ENCODE results near the gene CHRM4.
"Not testable (repeated sequence)": the region's sequence is repeated elsewhere in the genome, so short reads cannot be mapped to it uniquely, and the experiment has no call there.

The CHRM4 gene

DNA sequence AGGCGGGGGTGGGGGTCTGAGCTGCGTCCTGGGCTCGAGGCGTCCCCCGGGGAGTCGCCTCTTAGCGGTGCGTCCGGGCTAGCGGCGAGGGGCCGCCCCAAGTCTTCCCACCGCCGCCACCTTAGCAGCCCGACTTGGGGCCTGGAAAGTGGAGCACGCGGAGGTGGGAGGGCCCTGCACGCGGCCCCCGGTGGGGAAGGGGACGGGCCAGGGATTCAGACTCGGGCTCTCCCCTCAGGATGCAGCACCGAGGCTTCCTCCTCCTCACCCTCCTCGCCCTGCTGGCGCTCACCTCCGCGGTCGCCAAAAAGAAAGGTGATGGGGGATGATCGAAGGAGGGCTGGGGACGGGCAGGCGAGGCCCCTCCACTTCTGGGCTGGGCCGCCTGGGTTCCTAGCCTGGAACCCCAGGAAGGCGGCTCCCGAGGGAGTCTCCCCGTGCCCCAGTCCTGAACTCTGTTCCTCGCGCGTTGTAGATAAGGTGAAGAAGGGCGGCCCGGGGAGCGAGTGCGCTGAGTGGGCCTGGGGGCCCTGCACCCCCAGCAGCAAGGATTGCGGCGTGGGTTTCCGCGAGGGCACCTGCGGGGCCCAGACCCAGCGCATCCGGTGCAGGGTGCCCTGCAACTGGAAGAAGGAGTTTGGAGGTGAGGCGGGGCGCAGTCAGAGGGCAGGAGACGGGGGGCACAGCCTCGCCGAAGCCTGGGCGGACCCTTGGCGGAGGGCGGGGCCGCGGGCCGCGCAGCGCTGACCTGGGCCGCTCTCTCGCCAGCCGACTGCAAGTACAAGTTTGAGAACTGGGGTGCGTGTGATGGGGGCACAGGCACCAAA, 9.5 kb downstream of the CHRM4 start:
- DNase-seq = no peak

DNA sequence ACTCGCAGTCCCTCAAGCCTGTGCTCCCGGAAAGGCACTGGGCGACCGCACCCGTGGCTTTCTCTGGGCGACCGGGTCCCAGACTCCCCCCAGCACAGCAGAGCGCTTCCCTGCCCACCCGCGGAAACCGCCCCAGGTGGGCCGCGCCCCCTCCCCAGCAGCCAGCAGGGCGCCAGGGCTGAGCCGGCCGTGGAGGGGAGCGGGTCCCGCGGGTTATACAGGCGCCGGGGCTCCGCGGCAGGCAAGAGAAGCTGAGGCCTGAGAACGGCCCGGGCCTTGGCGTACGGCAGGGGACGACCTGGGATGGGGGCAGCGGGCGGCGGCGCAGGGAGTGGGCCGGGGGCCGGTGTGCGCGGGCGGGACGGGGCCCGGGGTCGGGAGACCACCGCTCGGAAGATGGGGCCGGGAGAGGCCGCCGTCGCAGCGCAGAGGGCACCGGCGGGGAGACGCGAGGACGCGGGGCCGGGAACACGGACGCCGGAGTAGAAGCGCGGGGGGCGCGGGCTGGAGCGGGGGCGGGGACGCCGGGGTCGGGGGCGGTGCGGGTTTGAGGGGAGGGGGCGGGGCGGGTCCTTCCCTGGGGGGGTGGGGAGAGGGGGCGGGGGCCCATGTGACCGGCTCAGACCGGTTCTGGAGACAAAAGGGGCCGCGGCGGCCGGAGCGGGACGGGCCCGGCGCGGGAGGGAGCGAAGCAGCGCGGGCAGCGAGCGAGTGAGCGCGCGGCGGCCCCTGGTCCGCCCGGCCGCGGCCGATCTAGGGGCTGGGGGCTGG, 10.3 kb downstream of the CHRM4 start, which contains the start of gene MDK:
Gene MDK (plus strand): TSS at position 622 of the 771 bp plus-strand sequence. CDS start 389 bp downstream, outside the sequence.
- no peak for DNase-seq

DNA sequence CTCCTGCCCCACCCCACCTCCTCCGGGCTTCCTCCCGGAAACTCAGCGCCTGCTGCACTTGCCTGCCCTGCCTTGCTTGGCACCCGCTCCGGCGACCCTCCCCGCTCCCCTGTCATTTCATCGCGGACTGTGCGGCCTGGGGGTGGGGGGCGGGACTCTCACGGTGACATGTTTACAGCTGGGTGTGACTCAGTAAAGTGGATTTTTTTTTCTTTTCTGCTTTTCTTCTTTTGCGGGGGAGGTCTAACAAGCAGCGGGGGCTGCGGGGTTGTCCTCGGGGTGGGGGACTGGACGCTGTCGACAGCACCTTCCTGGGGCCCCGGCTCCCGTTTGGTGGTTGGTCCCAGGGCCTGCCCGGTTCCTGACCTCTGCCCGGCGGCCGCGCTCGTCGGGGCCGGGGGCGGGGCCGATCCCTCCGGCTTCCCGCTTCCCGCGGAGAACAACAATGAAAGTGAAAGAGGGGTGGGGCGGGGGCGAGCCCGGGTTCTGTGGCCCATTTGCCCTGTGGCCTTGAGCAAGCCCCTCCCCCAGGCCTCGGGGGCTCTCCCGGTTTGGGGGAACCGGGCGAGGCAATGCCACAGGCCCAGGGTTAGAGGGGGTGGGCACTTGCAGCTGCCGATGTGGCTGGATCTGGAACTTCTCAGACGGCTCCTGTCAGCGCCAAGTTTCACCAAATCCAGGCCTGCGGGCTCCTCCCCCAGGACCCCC, 11.1 kb downstream of the CHRM4 start:
- peak; percentile 54 for DNase-seq

DNA sequence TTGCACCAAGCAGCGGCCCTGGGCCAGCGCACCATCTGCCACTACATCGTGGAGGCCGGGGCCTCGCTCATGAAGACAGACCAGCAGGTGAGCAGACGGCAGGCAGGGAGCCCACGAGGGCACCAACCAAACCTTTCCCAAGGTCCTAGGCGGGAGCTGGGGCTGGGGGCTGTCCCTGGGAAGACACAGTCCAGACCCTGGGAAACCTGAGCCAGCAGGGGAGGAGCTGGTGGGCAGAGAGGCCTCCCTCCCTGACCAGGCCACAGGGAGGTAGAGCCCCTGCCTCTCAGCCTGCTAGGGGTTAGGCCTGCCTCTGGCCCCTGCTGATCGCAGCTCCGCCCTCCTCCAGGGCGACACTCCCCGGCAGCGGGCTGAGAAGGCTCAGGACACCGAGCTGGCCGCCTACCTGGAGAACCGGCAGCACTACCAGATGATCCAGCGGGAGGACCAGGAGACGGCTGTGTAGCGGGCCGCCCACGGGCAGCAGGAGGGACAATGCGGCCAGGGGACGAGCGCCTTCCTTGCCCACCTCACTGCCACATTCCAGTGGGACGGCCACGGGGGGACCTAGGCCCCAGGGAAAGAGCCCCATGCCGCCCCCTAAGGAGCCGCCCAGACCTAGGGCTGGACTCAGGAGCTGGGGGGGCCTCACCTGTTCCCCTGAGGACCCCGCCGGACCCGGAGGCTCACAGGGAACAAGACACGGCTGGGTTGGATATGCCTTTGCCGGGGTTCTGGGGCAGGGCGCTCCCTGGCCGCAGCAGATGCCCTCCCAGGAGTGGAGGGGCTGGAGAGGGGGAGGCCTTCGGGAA, 11.9 kb downstream of the CHRM4 start:
- not testable (repeated sequence) for DNase-seq

DNA sequence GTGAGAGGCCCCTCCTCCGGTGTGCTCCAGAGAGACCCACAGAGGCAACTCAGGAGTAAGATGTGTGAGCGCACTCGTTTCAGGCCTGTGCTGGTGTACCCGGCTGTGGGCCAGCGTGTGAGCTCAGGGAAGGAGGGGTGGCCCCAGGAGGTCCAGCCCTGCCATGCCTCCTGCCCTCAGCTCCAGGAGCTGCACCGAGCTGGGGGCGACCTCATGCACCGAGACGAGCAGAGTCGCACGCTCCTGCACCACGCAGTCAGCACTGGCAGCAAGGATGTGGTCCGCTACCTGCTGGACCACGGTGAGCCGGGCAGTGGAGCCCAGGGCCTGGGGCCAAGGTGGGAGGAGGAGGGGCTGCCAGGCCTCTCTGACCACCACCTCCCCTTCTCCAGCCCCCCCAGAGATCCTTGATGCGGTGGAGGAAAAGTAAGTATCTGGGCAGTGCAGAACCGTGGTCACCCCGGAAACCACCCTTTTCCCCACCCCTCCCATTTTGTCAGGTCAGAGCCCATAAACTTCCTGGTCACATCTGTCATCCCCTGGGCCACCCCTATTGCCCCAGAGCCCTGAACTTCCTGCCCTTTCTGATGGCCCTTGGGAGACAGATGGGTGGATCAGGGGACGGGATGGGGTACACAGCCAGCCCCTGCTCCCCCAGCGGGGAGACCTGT, 12.6 kb downstream of the CHRM4 start:
- DNase-seq = no peak

DNA sequence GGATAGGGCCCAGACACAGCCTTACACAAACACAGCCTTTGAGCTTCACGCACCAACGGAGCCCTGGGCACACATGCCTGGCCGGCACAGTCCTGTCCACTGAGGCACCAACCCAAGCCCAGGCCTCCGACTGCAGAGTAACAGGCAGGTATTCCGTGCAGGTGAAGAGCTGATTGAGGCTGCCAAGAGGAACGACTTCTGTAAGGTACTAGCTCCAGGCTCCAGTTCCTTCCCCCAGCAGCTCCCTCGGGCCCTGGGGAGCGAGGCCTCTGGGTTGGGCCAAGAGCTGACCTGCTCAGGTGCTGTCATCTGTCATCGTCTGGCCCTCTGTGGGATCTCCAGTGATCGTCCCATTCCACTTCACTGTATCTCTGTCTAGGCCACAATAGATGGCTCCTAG, 13.3 kb downstream of the CHRM4 start:
- no peak for DNase-seq

DNA sequence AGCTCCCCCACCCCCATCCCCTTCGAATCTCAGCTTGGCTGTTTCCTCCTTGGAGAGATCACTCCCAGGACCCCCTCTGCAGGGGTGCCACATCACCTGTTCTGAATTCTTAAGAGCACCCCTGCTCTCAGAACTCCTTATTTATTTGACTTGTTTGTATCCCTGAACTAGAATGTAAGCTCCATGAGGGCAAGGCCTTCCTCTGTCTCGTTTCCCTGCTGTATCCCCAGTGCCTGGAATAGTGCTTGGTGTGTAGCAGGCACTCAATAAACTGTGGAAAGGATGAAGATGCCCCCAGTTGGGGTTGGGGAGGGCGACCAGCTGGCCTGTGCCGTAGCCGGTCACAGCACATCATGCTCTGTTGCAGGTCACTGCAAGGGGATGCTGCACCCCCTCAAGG, 13.7 kb downstream of the CHRM4 start:
- no peak for DNase-seq

DNA sequence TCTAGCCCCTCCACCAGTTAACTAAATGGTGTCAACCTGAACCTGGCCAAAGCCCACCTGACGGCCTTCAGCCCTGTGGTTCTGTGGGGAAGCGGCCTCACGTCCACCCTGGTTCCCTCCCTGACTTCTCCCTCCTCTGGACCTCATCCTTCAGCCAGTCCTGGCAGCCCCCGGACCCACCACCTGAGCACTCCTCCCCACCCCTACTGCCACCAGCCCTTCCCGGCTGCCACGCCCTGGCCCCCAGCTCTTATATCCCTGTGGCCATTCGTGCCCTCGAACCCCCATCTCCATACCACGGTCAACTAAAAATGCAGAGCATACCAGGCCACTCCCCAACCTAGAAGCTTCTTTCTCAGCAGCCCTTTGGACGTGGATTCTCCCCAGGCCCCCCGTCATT, 14.3 kb downstream of the CHRM4 start:
- DNase-seq = no peak

DNA sequence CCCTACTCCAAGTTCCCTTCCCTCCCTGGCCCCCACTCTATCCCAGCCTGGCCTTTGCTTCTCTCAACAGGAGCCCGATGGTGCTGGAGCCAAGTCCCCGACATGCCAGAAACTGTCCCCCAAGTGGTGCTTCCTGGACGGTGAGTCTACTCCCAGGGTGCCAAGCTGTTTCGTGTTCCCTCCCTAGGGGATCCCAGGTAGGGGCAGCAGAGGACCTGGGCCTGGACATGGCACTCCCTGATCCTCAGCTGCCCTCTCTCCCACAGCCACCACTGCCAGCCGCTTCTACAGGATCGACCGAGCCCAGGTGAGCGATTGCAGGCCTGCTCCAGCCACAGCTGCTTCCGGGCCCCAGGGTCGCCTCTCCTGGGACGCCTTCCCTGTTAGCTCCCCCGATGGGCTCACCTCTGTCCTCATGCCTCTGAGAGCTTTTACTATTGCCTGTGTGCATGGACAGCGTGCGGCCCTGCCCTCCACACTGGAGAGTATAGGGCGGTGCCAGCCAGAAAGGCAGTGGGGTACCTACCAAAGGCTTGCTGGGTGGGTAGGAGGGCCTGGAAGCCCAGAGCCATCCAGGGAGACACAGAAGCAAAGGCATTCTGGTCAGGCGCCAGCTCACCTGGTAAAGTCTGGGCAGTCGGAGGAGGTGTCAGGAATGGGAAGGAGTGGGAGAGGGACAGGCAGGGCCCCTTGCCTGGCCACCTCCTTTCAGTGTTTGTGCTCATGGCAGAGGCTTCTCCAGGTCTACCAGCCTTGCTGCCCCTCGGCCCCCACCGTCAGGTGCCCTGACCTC, 15.1 kb downstream of the CHRM4 start:
- no peak for DNase-seq

DNA sequence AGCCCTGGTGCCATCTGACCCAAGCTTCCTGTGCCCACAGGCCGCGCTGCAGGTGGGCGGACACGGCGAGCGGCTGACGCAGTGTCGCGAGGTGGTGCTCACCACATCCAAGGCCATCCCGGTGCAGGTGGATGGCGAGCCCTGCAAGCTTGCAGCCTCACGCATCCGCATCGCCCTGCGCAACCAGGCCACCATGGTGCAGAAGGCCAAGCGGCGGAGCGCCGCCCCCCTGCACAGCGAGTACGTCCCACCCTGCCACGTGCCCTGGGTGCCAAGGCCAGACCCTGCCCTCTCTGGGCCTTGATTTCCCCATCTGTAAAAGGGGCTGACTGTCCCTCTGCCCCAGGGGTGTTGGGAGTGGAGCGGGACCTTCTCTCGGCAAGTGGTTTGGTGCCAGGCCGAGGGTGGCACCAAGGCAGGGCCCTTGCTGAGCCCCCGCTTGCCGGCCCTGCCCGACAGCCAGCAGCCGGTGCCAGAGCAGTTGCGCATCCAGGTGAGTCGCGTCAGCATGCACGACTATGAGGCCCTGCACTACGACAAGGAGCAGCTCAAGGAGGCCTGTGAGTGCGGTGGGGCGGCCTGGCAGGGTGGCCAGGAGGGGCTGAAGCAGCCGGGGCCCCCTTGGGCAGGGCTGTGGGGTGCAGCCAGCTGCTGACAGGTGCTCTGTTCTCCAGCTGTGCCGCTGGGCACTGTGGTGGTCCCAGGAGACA, 16.0 kb downstream of the CHRM4 start:
- DNase-seq = no peak

DNA sequence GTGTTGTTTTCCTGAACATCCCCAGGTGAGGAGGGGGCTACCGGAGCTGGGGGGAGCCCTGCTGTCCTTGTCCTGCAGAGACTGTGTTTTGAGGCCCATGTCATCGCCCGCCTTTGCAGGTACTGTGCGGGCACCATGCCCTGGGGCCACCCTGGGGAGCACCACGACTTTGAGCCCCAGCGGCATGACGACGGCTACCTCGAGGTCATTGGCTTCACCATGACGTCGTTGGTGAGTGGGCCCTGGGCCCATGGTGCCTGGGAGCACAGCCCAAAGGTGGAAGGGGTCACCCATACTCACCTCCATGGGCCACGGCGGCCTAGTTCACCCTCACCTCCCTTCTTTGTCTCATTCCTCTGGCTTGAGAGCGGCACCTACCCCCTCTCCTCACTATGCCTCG, 16.8 kb downstream of the CHRM4 start:
- no peak for DNase-seq

DNA sequence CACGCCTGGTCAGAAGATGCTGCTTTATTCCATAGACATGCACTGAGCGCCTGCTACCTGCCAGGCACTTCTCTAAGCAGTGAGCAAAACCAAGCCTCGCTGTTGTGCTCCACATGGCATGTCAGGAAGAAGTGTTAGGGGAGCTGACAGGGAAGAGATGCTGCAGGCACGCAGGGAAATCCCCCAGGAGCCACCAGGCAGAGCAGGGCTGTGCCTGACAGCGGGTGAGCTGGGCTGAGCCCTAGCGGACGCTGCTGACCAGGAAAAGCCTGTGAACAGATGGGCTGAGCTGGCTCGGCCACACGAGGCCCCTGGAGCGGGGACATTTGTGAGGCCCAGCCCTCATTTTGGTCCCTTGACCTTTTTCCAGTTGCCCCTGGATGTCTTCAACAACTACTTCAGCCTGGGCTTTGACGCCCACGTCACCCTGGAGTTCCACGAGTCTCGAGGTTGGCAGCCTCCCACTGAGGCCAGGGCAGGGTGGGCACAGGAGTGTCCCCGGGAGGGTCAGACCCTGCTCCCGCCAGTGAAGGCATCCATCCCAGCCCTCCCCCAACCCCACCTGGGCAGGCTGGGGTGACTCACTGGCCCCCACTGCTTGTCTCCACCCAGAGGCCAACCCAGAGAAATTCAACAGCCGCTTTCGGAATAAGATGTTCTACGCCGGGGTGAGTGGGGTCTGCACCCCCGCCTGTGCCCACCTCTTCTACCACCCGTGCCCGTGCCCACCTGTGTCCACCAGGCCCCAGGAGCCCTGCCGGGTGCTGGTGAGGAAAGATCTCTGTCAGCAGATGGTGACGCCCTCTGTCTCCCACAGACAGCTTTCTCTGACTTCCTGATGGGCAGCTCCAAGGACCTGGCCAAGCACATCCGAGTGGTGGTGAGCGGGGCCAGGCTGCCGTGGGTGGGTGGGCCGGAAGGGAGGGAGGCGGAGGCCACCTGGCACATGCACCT, 17.5 kb downstream of the CHRM4 start:
- no peak for DNase-seq

DNA sequence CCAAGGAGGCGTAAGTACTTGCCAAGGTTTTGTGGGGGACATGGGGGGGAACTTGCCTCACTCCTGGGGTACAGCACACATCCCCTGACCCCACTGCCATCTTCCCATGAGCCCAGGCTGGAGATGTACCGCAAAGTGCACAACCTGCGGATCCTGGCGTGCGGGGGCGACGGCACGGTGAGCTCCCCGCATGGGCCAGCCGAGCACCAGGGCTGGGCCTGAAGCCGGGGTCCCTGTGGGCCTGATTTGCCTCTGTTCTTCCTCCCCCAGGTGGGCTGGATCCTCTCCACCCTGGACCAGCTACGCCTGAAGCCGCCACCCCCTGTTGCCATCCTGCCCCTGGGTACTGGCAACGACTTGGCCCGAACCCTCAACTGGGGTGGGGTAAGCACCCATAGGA, 19.1 kb downstream of the CHRM4 start:
- not testable (repeated sequence) for DNase-seq

DNA sequence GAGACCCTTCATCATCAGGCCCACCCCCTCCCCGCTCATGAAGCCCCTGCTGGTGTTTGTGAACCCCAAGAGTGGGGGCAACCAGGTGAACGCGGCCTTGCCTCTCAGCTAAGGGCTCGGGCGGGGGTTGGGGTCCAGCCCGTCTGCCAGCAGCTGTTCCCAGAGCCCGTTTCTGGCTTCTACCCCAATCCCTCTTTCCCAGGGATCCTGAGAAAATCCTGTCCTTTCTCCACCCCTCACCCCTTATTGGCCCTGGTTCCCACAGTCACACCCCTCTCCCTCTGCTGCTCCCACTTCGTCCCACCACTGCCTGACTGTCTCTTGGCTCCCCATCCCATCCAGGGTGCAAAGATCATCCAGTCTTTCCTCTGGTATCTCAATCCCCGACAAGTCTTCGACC, 19.5 kb downstream of the CHRM4 start:
- DNase-seq = no peak

DNA sequence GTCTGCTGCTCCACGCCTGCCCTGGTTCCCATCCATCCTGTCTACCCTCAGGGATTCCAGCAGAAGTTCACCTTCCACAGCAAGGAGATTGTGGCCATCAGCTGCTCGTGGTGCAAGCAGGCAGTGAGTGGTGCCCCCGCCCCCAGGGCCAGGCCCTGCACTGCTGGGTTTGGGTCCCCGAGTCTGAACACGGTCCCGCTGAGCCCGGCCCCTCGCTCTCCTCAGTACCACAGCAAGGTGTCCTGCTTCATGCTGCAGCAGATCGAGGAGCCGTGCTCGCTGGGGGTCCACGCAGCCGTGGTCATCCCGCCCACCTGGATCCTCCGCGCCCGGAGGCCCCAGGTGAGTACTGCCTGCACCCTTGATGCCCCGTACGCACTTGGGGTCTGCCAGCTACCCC, 20.3 kb downstream of the CHRM4 start:
- DNase-seq = not testable (repeated sequence)

DNA sequence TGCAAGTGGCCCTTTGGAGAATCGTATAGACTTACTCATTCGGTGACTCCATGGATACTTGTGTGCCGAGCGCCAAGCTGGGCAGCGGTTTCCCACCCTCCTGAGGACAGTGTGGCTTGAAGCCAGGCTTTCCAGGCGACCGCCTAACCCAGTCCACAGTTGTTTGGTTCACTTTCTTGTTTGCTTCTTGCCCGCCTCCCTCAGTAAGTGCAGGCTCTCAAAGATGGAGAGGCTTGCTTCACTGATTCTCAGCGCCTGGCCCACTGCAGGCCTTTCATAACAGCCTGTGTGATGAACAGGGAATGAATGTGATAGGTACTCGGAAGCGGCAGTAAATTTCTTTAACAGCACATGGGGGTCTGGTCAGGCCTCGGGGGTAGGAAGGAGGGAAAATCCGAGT, 21.3 kb downstream of the CHRM4 start:
- no peak for DNase-seq

DNA sequence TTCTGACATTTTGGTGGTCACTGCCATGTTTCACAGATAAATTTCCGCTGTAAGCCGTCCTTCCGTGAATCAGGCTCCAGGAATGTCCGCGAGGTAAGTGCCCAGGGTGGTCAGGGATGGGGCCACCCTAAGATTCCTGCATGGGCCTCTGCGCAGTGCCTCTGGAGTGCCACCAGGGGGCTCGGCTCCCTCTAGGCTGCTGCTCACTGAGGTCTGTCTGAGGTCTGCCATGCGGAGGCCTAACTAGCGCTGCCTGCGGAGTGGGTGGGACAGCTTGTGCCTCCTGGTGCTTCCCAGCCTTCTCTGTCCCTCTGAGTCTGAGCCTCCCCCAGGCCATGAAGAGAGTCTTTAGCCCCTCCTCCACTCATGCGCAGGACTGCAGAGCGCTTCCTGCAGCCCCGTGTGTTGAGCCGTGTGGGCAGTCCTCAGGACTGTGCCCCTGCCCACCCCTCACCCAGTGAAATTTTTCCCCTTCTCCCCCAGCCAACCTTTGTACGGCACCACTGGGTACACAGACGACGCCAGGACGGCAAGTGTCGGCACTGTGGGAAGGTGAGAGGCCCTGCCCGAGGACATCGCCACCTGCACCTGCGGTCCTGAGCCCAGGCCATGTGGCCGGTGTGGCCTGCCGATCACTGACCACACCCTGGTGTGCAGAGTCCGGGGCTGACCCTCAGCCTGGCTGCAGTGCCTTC, 22.0 kb downstream of the CHRM4 start:
- peak; percentile 61 for DNase-seq

DNA sequence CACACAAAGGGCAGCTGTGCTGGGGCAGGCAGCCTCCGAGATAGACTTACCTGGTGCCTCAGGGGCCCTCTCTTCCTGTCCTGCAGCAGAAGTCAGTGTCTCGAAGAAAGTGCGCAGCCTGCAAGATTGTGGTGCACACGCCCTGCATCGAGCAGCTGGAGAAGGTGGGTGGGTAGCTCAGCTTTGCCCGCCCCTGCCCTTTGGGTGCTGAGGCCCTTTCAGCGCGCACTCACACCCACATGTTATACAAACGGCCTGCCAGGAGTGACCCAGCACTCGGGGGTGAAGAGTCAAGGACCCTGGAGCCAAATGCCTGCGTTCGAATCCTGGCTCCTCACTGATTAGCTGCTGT, 23.7 kb downstream of the CHRM4 start:
- no peak for DNase-seq
